SH-SY5Y (cell line): ENCODE data around the gene SETBP1.

Source experiments
- GATA2 ChIP-seq: IDR thresholded peaks from 2 replicates; pipeline ENCODE4 v1.6.1; 2011; ENCODE audit warnings: mild to moderate bottlenecking, low read depth, low read length
- GATA3 ChIP-seq: IDR thresholded peaks from 2 replicates; pipeline ENCODE4 v1.6.1; 2011; ENCODE audit warnings: low read depth, mild to moderate bottlenecking, low read length, moderate library complexity

DNA sequence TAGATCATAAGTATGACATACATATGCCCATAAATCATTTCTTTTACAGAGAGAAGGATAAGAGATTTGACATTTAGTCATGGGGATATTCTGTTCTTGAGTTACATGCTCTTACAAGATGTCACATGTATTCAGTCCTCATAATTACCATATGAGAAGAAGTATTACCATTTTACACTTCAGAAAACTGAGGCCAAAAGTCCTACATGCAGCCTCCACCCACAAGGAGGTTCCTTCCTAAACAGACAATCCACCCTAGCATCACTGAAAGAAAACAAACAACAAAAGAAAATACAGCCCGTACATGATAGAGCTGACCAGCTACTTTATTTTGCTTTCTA lies 335.1 kb downstream of the SETBP1 start:
- TF ChIP-seq GATA3 (no peak), GATA2 (no peak)
